IMR-90 (cell line): ENCODE measurements around the gene PLD4. TPM values are rescaled to one million over a fixed set of nuclear protein-coding genes. Genes with fewer than 3 reads are reported as not detected.

Experiments
- CHD1 ChIP-seq: IDR thresholded peaks from 2 replicates; pipeline ENCODE4 v1.6.1; 2012; ENCODE audit warnings: low read depth, low read length, improper control_type of control experiment
- RAD21 ChIP-seq: IDR thresholded peaks from 2 replicates; pipeline ENCODE4 v1.6.1; 2012; ENCODE audit warnings: low read length, improper control_type of control experiment
- polyA plus RNA-seq, 3 experiments: library from polyadenylated mRNA; depleted of rRNA; stranded (reverse); fragments of >200 nt; gene quantifications; 2 replicates each; pipeline ENCODE4 v1.2.3, GENCODE V29; 2012; ENCODE audit warnings: low replicate concordance in 1 of 3
- total RNA-seq: library from RNA; depleted of rRNA; stranded (reverse); fragments of >200 nt; gene quantifications from 2 replicates; pipeline ENCODE4 v1.2.3, GENCODE V29; 2012

PLD4 gene
- total and polyA plus RNA-seq, 2 of the 4 experiments (the other 2 are of a cell fraction) = 0.05 TPM; not detected in 1

- no peak for TF ChIP-seq CHD1
- no peak for TF ChIP-seq RAD21
Measured at GRCh38 chr14:104931771-104932675, 7.3 kb downstream of the PLD4 start (continued).
